ENCODE results near the gene S100A14.

S100A14 gene

DNA sequence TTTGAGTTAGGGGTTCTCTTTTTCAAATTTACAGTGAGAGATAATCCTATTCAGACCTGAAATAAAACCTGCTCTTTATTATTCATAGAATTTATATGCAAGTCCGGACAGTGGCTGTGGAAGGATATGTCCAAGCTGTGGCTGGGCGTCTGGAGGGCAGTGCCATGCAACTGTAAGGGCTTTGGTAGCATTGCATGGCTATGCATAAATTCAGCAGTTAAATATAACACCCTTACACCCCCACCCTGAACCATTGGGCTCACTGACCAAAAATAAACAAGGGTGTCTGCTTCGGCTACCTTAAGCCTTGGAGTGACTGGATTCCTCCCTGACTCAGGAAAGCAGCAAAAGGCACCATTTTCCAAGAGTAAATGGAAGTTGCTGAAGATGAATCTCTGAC is 23.2 kb upstream of the S100A14 start:
- DNase-seq (ENCODE audit: low read depth, low spot score) = no peak

DNA sequence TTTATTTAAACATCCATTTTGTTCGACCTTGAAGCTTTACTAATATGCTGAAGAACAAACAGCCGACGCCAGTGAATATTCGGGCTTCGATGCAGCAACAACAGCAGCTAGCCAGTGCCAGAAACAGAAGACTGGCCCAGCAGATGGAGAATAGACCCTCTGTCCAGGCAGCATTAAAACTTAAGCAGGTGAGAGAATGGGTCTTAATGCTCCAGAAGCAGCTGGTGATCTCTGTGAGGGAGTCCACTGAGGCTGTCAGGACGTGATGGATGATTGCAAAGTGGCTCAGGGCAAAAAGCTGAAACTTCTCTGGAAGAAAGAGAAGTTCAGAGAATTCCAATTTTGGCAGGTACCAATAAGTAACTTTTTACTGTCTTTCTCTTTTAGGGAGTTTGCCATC is 22.1 kb upstream of the S100A14 start:
- DNase-seq (ENCODE audit: low read depth, low spot score) = no peak

DNA sequence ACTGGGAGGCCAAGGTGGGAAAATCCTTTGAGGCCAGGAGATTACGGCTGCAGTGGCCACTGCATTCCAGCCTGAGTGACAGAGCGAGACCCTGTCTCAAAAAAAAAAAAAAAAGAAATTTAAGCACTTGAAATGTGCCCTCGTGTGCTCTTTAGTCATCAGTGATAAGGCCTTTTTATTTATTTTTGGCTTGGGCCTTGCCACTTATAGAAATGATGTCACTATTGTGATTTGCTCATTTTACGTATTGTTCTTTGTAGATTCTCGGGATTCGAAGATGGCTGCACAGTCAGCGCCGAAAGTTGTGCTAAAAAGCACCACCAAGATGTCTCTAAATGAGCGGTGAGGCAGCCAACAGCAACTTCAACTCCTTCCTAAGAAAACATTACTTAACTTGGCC is 20.2 kb upstream of the S100A14 start:
- DNase-seq (ENCODE audit: low read depth, low spot score) = no peak

DNA sequence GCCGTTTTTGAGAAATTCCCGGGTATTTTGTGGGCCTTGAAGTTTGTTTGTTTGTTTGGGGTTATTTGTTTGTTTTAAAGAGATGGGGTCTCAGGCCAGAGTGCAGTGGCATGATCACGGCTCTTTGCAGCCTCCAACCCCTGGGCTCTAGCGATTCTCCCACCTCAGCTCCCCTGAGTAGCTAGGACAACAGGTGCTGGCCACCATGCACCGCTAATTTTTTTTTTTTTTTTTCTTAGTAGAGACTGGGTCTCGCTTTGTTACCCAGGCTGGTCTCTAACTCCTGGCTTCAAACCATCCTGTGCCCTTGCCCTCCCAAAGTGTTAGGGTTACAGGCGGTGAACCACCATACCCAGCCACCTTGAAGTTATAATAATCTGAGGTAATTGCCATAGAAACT is 19.7 kb upstream of the S100A14 start:
- DNase-seq (ENCODE audit: low read depth, low spot score) = no peak

DNA sequence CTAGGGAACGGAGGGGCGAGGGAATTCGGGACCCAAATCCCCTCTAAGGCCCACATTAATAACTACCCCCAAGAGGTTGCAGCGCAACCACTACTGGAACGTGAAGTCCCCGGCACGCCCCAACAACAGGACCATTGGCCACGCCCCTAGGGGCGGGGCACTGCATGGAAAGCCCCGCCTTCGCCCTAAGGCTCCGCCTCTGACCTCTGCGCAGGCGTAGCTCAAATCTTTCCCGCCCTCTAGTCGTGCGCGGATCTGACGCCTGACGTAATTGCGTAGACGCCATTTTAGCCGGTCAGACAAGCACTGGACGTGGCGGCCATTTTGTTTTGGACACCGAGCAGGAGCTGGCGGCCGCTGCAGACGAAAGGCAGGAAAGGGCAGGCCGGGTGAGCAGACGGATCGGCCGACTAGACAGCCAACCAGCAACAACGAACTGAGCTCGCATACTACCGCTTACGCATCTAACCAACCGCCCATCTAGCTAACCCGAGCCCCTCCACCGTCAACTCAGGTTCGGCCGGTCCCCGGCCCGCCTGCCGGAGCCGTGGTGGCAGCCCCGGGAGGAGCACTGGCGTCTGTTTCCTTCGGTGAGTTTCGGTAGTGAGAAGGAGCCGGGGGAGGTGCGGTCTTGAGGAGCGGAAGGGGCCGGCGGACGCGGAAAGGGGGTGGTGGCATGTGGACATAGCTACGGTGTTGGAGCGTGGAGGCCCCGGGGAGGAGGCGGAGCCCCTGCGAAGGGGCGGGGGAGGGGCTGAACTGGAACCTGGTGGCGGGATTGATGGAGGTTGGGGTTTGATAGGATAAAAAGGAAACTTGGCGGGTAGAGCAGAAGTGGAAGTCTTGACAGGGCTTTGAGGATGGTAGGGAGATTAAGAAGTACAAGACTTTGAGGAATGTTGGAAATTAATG is 17.9 kb upstream of the S100A14 start, which contains the start of gene CHTOP:
Gene CHTOP (plus strand): TSS at position 313 of the 912 bp plus-strand sequence. CDS start 2,523 bp downstream, outside the sequence.
- DNase-seq (ENCODE audit: low read depth, low spot score) = peak; percentile 99

DNA sequence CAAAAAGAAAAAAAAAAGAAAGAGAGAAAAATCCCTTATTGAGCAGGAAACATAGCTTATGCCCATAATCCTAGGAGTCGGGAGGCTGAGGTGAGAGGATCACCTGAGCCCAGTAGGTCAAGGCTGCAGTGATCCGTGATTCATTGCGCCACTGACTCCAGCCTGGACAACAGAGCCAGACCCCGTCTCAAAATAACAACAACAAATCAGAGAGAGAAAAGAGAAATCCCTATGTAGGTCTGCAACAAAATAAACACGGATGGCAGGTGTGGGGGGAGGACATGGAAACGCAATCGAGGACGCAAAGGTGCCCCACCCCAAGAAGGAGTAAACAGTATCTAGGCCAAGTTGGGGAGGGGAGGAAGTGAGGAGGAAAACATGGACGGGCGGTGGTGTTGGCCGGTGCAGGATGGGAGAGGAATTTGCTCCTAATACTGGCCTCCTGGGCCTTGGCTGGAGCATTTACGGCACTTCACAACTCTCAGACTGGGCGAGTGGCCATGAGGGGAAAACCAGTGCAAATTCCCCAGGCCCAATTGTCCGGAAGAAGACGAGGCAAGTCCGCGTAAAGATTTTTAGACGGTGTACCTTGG is 17.1 kb upstream of the S100A14 start:
- DNase-seq (ENCODE audit: low read depth, low spot score) = no peak

DNA sequence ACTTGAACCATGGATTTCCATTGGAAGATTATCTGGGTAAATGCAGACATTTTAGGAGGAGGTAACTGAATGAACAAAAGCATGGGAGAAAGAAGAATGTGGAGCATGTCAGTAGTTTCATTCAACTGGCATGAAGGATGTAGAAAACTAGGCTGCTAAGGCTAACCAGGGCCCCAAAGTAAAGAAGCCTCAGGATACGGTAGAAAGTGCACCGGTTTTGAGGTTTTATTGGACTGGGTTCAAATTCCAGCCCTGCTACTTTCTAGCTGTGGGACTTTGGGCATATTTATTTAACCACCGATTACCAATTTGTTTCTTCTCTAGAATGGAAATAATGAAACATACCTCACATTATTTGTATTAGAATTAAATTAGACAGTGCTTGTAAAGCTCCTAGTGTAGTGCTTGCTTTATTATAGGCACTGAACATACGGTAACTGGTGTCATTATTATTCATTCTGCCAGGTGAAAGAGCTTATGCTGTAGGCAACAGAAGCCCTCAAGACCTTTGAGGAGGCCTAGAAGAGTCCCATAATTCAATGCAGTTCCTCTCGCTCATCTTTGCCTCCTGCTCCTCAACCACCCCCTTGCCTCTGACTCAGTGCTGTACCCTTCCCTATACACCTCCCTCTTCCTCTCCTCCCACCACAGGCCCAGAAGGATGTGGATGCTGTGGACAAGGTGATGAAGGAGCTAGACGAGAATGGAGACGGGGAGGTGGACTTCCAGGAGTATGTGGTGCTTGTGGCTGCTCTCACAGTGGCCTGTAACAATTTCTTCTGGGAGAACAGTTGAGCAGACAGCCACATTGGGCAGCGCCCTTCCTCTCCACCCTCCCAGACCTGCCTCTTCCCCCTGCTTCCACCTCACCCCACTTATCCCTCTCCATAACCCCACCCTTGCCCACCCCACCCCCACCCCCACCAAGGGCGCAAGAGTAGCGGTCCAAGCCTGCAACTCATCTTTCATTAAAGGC is 15.2 kb upstream of the S100A14 start:
- no peak for DNase-seq (ENCODE audit: low read depth, low spot score)

DNA sequence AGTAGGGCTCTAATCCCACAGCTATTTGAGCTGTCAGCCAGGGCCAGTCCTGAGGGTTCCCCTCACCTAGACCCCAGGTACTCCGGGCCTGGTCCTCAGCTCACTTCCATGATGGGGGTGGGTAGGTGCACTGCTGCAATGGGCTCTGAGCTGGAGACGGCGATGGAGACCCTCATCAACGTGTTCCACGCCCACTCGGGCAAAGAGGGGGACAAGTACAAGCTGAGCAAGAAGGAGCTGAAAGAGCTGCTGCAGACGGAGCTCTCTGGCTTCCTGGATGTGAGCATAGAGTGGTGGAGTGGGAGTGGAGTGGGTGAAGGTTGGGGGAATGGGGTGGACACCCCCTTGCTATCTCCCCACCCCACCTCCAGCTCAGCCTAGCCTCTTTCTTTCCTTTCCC is 14.3 kb upstream of the S100A14 start:
- DNase-seq (ENCODE audit: low read depth, low spot score) = no peak

DNA sequence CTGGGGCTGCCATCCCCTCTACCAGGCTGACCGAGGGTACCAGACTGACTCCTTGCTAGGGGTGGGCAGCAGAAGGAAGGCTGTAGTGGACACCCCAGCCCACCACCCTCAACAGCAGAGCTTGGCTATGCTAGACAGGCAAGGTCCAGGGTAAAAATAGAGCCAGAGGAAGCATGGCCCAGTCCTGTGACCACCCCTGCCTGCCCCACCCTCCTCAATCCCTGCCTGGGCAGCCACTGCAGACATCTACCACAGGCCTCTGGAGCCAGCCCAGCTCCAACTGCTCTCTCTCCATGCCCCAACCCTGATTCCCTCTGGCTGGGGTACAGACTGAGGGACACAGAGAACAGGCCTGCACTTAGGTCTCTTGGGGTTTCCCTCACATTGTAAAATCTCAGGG is 13.8 kb upstream of the S100A14 start:
- DNase-seq (ENCODE audit: low read depth, low spot score) = no peak

DNA sequence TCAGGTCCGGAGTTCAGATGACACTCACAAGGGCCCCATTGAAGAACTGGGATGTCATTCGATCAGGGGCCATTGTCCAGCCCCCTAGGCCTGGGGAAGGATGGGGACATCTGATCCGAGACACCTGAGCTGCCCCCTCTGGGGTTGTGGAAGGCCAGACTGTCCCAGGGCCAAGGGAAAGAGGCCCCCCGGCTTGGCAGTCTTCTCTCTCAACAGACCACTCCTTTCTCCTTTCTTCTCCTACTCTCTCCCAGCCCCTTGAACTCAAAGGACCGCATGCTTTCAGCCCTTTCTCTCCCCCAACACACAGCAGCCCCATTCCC is 13.2 kb upstream of the S100A14 start:
- no peak for DNase-seq (ENCODE audit: low read depth, low spot score)

DNA sequence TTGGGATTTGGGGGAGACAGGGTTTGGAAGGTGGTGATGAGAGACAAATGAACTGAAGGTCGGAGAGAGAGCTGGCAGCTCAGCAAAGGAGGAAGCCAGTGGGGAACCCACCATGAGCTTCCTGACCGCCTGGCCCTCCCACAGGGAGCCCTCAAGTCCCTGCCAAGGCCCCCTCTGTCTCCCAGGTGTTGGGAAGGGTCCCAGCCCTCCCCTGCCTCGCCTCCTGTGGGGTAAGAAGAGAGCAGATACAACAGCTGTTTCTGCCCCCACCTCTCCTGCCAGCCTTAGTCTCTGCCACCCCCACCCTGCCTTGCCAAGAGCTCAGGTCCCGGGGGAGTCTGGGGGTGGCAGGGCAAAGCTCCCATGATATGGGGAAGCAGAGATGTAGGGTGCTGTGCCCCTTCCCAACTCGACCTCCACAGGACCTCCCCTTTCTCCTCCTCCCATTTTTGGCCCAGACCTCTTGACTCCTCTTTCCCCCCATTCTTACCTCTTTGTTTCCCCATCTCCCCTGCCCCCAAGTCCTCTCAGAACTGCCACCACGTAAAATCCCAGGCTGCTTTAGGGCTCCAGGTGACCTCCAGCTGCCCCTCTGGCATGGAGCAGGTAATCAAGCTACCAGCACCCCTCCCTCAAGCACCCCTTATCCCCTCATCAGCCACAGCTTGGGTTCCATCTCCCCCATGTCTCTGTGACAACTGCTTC is 12.7 kb upstream of the S100A14 start:
- DNase-seq (ENCODE audit: low read depth, low spot score) = no peak

DNA sequence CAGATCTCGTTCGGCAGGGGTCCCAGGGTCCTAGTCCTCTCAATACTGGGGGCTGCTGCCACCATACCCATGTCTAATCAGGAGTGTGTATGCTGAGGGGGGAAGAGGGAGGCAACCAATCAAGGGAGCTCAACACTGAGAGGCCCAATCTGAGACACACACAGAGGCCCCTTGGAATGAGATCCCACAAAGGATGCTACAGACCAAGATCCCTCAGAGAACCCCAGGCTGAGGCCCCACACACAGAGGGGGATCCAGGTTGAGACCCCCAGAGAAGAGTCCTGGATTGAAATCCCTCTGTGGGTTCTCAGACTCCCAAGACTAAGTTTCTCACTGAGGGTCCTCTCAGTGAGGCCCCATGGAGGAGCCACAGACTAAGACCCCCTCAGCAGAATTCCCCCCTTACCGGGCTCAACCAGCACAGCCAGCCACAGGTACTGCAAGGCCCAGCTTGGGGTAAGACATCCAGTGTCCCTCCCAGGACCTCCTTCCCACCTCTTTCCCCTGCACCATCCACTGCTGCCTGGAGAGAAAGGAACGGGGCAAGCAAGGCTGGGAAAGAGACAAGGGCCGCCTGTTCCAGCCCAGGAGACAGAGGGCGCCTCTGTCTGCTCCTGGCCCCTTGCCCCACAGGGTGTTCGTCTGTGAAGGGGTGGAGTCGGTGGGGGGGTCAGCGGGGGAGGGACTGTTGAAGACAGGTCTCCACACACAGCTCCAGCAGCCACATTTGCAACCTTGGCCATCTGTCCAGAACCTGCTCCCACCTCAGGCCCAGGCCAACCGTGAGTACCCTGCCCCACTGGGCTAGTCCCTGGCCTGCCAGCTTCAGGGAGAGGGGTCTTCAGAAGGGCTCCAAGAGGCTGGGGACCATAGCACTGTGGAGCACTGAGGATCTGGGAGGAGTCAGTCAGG is 11.8 kb upstream of the S100A14 start, which contains the start of gene S100A1:
Gene S100A1 (plus strand): TSS at position 720 of the 912 bp plus-strand sequence. CDS start 2,088 bp downstream, outside the sequence.
- no peak for DNase-seq (ENCODE audit: low read depth, low spot score)

DNA sequence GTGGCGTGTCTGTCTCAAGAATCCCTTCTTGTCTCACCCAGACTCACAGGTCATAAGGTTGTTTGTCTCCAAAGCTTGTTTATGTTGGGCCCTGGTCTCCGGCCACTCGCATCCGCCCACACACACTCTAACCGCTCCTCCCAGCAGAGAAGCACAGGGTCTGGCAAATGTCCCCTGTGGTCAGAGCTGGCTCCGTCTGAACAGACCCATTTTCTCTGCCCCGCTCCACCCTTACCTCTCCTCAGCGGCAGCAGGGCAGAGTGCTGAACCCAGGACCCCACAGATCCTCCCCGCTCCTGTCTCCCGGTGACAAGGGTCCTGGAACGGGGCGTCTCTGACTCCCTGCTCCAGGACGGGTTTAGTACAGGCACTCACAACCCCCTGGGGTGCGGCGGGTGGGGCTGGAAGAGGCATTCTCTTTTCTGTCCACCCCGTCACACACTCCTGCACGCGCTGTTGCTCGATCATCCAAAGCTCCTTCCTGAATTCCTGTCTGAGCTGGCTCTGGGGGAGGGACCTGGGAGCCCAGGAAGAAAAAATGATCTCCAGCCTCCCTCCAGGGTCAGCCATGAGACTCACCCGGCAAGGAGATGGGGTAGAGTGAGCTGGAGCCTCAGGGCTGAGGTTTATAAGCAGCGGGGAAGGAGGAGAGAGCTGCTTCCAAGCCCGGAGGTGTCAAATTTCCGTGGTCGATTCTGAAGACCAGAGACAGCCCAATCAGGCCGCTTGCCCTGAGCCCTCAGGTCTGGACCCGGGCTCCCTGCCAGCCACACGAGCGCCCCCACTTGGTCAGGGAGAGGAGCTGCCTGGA is 11.0 kb upstream of the S100A14 start, which contains the start of gene S100A13:
Gene S100A13 (minus strand): TSS at position 602 of the 811 bp plus-strand sequence. CDS start 1,033 bp downstream, outside the sequence.
- peak; percentile 99 for DNase-seq (ENCODE audit: low read depth, low spot score)

DNA sequence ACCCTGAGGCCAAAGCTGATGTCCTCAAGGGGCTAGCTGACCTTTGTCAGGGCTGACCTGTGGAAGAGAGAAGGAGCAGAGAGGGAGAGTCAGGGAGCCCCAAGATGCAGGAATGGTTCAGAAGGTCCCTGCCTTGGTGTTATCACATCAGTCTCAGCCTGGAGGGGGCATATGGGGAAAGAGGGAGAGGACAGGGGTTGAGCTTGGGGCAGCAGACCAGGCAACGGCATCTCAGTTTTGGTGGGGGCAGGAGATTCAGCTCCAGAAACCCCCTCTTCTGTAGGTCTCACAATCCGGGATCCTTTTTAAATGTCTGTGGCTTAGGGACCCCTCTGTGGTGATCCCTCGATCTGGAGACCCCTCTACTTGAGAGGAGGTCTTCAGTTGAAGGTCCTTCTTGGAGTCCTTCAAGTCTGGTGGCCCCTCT is 10.4 kb upstream of the S100A14 start:
- DNase-seq (ENCODE audit: low read depth, low spot score) = no peak

DNA sequence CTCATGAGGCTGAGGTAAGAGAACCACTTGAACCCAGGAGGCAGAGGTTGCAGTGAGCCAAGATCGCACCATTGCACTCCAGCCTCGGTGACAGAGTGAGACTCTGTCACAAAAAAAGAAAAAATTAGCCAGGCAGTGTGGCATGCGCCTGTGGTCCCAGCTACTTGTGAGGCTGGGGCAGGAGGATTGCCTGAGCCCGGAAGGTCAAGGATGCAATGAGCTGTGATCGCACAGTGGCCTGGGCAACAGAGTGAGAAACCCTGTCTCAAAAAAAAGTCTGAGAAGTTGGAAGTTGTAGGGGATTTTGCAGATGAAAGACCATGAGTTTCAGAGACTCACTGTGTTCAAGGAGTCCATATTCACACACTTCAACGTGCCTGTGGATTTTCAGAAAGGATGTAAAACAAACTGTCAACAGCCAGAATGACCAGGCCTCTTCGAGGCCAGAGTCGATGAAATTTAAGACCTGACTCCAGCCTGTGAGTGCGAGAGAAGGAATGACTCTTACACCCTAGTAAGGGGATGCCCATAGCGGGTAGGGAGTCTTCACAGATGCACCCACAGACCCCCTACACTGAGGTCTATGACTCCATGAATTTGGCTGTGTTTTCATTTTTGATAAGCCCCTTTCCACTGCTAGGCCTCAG is 9.0 kb upstream of the S100A14 start:
- no peak for DNase-seq (ENCODE audit: low read depth, low spot score)

DNA sequence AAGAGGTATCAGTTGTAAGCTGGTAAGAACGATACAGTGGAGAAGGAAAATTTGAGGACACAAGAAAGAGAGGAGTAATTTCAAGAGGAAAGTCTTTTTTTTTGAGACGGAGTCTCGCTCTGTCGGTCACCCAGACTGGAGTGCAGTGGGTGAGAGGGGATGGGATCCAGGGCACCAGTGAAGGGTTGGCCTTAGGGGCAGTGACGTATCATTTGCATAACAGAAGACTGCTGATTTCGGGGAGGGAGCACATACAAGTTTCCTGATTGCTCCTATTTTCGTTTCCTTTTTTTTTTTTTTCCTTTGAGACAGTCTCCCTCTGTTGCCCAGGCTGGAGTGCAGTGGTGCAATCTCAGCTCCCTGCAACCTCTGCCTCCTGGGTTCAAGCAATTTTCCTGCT is 7.0 kb upstream of the S100A14 start:
- DNase-seq (ENCODE audit: low read depth, low spot score) = peak; percentile 72

DNA sequence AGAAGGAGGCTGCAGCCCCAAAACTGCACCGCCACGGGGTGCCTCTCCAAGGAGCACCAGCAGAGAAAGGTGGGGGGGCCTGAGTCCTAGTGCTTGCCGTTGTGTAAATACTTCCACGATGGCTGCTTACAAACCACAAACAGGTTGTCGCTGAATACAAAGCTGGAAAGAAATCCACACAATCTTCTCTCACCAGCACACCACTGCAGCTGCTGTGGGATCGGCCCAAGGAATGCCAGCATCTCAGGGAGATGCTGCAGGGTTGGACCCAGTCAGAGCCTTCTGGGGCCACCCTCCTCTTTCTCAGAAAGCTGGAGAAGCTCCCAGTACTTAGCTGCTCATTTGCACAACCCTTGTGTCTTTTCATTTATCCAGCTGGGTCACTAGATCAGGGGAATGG is 3.0 kb upstream of the S100A14 start:
- no peak for DNase-seq (ENCODE audit: low read depth, low spot score)

DNA sequence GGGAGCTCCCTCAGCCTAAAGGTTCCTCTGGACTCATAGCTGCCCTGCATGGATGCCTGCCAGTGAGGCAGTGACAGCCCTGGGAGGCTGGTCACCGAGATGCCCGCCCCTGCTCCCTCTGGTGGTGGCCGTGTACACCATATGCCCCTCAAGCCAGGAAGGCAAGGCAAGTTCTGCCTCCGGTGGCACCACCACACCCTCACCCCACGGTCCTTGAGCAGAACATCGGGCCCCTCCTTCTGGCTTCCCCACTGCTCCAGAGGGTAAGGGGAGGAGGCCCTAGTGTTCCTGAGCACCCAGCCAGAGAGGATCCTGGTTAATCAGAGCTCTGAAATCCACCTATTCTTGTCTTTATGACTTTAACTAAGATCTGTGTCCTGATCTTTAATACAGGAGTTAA is 1.5 kb upstream of the S100A14 start:
- peak; percentile 59 for DNase-seq (ENCODE audit: low read depth, low spot score)

DNA sequence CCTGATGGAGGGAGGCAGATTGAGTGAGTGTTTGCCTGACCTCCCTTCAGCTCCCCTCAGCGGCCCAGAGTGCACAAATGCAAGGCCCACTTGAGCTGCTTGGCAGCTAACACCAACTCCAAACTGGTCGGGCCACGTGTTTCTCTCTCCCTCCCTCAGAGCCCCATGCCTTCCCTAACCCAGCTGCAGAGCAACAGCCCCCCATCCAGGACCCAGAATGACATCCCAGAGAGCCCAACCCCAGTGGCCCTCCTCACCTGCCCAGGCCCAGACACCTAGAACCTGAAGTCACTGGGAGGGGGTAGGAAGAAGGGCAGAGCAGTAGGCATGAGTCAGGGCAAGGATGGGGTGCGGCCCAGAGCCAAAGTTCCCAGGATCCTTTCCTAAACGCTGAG is 789 bp upstream of the S100A14 start:
- DNase-seq (ENCODE audit: low read depth, low spot score) = no peak

Measured in ELF-1 (cell line).